ENCODE measurements around the gene DUS3L.

DUS3L gene

GRCh38 chr19:5789351-5789761, 1.6 kb downstream of the DUS3L start:
- no peak for DNase-seq (ENCODE audit: low read depth in 1 of 2, low spot score in 1 of 2)
- H3K27ac ChIP-seq (replicated peaks): no peak overlapping the region
- no peak overlapping the region for H3K4me3 ChIP-seq (replicated peaks; ENCODE audit: insufficient read depth, low read length)
- no peaks in the 10 kb centered on the region for H3K27me3 ChIP-seq (ENCODE audit: insufficient read depth, poor library complexity, severe bottlenecking)
- no peak for TF ChIP-seq GABPA (IDR thresholded peaks at IDR 0.05; ENCODE audit: low read depth)
- TF ChIP-seq SPI1 (IDR thresholded peaks at IDR 0.05; ENCODE audit: borderline replicate concordance, low read depth): no peak
- TF ChIP-seq CTCF (IDR thresholded peaks at IDR 0.05; ENCODE audit: insufficient read depth, low read length): no peak

GRCh38 chr19:5788422-5788821, 2.5 kb downstream of the DUS3L start:
- H3K27ac ChIP-seq (replicated peaks): no peak overlapping the region
- no peak for TF ChIP-seq CTCF (IDR thresholded peaks at IDR 0.05; ENCODE audit: insufficient read depth, low read length)
- no peak for TF ChIP-seq SPI1 (IDR thresholded peaks at IDR 0.05; ENCODE audit: borderline replicate concordance, low read depth)
- no peak for TF ChIP-seq POLR2AphosphoS5 (IDR thresholded peaks at IDR 0.05; ENCODE audit: low read depth)
- TF ChIP-seq GABPA (IDR thresholded peaks at IDR 0.05; ENCODE audit: low read depth): no peak
- TF ChIP-seq REST (IDR thresholded peaks at IDR 0.05; ENCODE audit: insufficient replicate concordance, low read depth): no peak
- no peaks in the 10 kb centered on the region for H3K27me3 ChIP-seq (ENCODE audit: insufficient read depth, poor library complexity, severe bottlenecking)
- no peak overlapping the region for H3K4me3 ChIP-seq (replicated peaks; ENCODE audit: insufficient read depth, low read length)
- DNase-seq (ENCODE audit: low read depth in 1 of 2, low spot score in 1 of 2): no peak

- Histone ChIP-seq H3K27ac (replicated peaks) (no peak overlapping the region), H3K4me3 (replicated peaks; ENCODE audit: insufficient read depth, low read length) (no peak overlapping the region), H3K27me3 (ENCODE audit: insufficient read depth, poor library complexity, severe bottlenecking) (no peaks in the 10 kb centered on the region)
- no peak for DNase-seq (ENCODE audit: low read depth in 1 of 2, low spot score in 1 of 2)
- TF ChIP-seq POLR2AphosphoS5 (IDR thresholded peaks at IDR 0.05; ENCODE audit: low read depth) (0 out of 2 replicates have a peak, but pooled peaks have one; percentile 29), GABPA (IDR thresholded peaks at IDR 0.05; ENCODE audit: low read depth) (no peak), REST (IDR thresholded peaks at IDR 0.05; ENCODE audit: insufficient replicate concordance, low read depth) (no peak)
Measured at GRCh38 chr19:5787409-5788182, 3.4 kb downstream of the DUS3L start.

- Histone ChIP-seq H3K27ac (replicated peaks) (no peak overlapping the region), H3K27me3 (ENCODE audit: insufficient read depth, poor library complexity, severe bottlenecking) (no peaks in the 10 kb centered on the region), H3K4me3 (replicated peaks; ENCODE audit: insufficient read depth, low read length) (no peak overlapping the region)
- TF ChIP-seq POLR2AphosphoS5 (IDR thresholded peaks at IDR 0.05; ENCODE audit: low read depth) (no peak), SPI1 (IDR thresholded peaks at IDR 0.05; ENCODE audit: borderline replicate concordance, low read depth) (no peak), GABPA (IDR thresholded peaks at IDR 0.05; ENCODE audit: low read depth) (no peak), CTCF (IDR thresholded peaks at IDR 0.05; ENCODE audit: insufficient read depth, low read length) (no peak), REST (IDR thresholded peaks at IDR 0.05; ENCODE audit: insufficient replicate concordance, low read depth) (no peak)
- DNase-seq (ENCODE audit: low read depth in 1 of 2, low spot score in 1 of 2): no peak
Measured at GRCh38 chr19:5786593-5787408, 4.2 kb downstream of the DUS3L start.

All from HL-60 (cell line).